DMS153 treated with DMSO at 0.1 percent for 48 hours (cell line): ENCODE measurements around the gene MMUT.
A peak's percentile ranks its signal among the peaks of the same experiment; 100 is the strongest.
"Not testable (repeated sequence)": the region's sequence is repeated elsewhere in the genome, so short reads cannot be mapped to it uniquely, and the experiment has no call there.

Experiments used
- DNase-seq: peaks from one replicate; lab custom pipeline; 2025; ENCODE audit not compliant: unreplicated experiment; lab: John Stamatoyannopoulos, UW

MMUT gene

DNA sequence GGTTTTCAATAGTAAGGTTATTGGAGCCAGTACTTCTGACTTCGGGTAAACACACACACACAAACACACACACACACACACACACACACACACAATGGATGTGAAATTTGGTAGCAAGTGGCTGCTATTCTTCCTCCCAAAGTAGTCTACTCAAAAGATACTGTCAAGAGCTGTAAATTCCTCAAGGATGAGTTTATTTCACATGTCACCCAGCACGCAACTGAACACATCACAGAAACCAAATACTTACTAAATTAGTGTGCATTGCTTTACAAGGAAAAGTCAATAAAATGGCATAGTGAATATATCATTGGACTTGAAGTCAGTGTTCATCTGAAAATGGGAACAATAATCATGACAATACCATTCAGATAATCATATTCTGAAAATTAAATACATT is 32.9 kb downstream of the MMUT start:
- no peak for DNase-seq

DNA sequence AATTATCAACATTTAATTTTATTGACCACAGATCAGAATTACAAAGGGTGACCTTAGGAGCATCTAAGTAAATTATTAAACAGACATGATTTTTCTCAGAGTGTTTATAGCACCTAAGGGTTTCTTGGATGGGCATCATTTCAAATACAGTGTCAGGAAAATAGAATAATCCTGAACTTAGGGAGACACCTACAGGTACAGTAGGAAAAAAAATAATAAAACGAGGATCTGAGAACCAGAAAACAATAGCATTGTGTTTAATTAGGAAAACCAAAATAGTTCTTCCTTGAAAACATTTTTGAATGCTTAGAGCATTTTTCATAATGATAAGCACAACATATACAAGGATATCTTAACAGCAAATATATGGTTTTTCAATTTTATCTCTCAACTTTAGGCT is 39.2 kb downstream of the MMUT start:
- DNase-seq: peak; percentile 20

DNA sequence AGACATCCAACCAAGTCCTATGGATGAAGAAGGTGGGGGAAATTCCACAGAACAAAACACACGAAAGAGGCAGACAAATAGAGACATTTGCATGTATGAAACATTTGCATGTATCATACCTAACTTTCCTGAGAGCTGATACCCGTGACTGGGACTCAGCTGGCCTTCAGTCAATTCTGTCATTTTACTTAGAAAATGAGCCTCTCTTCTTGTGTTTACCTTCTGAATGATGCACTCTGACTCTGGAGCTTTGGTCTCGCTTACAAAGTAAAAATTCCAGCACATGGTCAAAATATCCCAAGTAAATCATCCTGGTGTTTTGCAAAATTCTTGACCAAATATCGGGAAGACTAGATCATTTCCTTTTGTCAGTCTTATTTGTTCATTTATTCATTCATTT is 46.9 kb downstream of the MMUT start:
- DNase-seq: no peak

DNA sequence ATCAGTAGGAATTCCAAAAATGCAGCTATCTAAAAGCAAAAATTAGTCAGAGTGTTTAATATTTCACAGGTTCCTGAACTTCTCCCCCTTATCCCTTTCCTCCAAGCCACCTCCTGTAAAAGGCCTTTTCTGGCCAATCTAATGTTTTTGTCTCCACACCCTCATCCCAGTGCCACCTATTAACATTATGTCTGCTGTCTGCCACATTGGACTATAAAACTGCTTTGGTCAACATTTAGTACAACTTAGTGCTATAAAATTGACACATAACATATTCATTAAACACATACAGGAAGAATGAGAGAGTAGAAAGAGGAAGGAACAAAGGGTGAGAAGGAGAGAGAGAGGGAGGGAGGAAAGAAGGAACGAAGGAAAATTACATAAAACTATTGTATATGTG is 47.7 kb downstream of the MMUT start:
- no peak for DNase-seq

DNA sequence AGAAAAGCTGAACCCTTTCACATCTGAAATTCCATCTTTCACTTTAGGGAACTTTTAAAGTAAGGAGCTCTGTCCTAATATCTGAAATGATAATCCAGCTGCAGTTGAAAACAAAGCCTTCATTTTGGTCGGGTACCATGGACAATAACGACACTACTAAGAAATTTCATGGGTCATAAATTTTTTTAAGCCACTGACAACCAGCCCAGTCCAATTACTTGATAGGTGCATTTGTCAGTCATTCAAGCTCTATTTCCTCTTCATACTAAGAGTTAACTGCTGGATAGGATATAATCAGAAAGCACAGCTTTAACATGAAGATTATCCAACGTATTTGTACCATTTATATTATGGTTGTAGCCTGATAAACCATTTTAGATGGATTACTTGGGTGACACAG is 52.5 kb downstream of the MMUT start:
- no peak for DNase-seq

DNA sequence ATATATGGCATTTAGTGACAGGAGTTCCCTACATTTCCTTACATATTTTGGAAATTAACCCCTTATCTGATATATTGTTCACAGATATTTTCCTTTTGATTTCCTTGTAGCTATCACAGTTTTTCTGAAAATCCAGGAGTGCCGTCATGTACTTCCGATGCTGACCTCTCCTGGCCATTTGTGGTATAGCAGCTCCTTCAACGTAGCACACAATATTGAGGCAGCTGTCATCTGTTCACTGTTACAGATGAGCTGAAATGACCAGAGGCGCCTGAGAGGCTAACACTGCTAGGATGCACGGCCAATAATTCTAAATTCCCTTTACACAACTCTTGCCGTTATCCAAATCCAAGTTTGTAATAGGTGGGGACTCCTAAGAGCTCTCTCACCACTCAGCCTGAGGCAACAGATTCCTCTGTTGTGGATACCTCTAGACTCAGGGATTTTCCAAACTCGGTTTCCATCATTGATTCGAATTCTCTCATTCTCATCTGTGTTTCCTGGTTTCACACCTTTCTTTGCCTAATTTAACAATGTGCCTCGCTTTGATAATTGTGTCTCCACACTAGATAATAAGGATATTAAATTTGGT is 53.0 kb downstream of the MMUT start:
- DNase-seq: peak; percentile 64

DNA sequence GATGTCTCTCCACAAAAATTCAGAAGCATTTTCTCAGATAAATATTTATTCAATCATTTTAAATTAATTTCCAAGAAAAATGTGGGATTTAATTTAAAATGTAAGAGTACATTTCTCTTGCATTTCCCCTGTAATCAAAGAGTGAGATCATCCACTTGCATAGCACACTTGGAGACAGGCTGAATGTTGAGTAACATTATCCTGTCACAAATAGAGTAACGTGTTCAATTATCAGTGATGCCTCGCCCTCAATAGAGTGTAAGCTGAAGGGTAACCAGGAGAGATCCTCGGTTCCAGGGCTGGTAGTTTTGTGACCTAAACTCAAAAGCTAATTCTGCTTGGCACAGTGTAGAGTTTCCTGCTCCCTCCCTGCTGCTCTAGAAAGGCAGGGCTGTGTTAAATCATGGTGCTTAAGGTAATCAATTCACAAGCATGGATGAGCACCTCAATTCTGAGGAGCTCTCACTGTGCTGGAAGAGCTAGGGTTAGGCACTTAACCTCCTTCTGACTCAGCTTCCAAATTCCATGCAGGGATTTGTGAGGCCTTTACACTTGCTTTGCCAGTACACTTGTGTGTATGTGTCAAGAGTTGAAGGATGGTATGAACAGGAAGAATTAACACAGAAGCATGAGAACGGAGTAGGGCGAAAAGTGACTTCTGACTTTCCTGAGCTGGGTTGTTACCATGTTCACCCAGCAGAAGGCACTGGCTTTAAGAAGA is 56.6 kb downstream of the MMUT start:
- DNase-seq: no peak

DNA sequence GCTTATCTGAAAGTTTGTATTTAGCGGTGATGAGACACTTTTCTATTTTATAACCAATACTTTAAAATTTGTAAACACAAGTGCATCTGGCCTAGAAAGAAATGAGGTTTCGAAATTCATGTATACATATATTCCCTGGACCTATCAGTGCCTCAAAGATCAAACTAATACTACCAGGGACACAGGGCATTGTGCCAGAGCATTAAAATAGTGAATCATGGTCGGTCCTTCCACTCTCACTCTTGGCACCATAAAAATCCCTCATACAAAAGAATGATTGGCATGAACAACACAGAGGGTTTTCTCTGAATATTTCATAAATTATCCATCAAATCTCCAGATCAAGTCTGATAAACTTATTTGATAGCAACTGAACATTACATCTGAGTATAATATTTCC is 62.0 kb downstream of the MMUT start:
- no peak for DNase-seq

DNA sequence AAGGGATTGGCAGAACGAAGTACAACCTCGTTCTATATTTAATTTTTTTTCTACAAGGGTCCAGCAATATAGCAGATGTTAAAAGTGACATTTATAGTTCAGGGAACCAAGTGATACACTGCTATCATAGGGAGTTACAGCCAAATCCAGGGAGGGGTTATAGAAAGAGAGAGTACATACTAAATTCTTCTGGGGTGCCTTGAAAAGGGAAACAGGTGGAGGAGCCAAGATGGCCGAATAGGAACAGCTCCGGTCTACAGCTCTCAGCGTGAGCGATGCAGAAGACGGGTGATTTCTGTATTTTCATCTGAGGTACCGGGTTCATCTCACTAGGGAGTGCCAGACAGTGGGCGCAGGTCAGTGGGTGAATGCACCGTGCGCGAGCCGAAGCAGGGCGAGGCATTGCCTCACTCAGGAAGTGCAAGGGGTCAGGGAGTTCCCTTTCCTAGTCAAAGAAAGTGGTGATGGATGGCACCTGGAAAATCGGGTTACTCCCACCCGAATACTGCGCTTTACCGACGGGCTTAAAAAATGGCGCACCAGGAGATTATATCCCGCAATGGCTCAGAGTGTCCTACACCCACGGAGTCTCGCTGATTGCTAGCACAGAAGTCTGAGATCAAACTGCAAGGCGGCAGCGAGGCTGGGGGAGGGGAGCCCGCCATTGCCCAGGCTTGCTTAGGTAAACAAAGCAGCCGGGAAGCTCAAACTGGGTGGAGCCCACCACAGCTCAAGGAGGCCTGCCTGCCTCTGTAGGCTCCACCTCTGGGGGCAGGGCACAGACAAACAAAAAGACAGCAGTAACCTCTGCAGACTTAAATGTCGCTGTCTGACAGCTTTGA is 76.2 kb downstream of the MMUT start:
- DNase-seq: not testable (repeated sequence)

DNA sequence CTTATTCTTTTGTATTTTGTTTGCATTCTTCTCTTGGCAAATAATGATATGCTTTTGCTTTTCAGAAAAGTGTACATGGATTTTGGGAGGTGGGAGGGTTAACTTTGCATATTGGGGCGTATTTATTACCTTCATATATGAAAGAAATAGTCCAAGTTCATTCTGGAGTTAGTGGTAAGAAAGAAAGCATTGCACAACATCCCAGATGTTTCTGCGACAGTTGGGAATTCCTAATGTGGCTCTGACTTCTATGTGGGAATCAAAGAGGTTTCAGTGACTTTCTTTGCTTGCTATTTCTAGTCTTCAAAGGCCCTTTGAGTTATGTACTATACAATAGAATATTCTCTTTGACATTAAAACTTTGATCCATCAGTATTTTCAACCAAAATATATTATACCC is 78.1 kb downstream of the MMUT start:
- no peak for DNase-seq
